ENCODE results near the gene PUS3.

Gene PUS3

GRCh38 chr11:125941619-125942611 is 38.9 kb upstream of the PUS3 start:
- no peak for TF ChIP-seq CTCF (IDR thresholded peaks at IDR 0.05)
- no peaks in the 10 kb centered on the region for H3K9me3 ChIP-seq
- no peak overlapping the region for H3K27ac ChIP-seq
- H3K4me1 ChIP-seq (ENCODE audit: control insufficient read depth in 1 of 2, insufficient read depth in 1 of 2, low read depth in 1 of 2, low read length in 1 of 2), result peaks cover 0 to 4% of the 10 kb centered on the region in 2 experiments
- H3K27me3 ChIP-seq, result no peaks in the 10 kb centered on the region
- H3K36me3 ChIP-seq, result no peaks in the 10 kb centered on the region
- H3K4me3 ChIP-seq (ENCODE audit: low read depth in 1 of 2, low read length in 1 of 2), result no peak overlapping the region

- H3K4me1 ChIP-seq (ENCODE audit: control insufficient read depth in 1 of 2, insufficient read depth in 1 of 2, low read depth in 1 of 2, low read length in 1 of 2), result peaks cover 0 to 4% of the 10 kb centered on the region in 2 experiments
- no peaks in the 10 kb centered on the region for H3K36me3 ChIP-seq
- H3K4me3 ChIP-seq (ENCODE audit: low read depth in 1 of 2, low read length in 1 of 2), result no peak overlapping the region
- no peaks in the 10 kb centered on the region for H3K27me3 ChIP-seq
- no peaks in the 10 kb centered on the region for H3K9me3 ChIP-seq
- TF ChIP-seq CTCF (IDR thresholded peaks at IDR 0.05), result no peak
- no peak overlapping the region for H3K27ac ChIP-seq
Observed at GRCh38 chr11:125941267-125941618, 38.2 kb upstream of the PUS3 start.

- no peaks in the 10 kb centered on the region for H3K36me3 ChIP-seq
- H3K27ac ChIP-seq, result no peak overlapping the region
- H3K4me3 ChIP-seq (ENCODE audit: low read depth in 1 of 2, low read length in 1 of 2), result no peak overlapping the region
- H3K4me1 ChIP-seq (ENCODE audit: control insufficient read depth in 1 of 2, insufficient read depth in 1 of 2, low read depth in 1 of 2, low read length in 1 of 2), result peaks cover 0 to 4% of the 10 kb centered on the region in 2 experiments
- H3K27me3 ChIP-seq, result no peaks in the 10 kb centered on the region
- TF ChIP-seq CTCF (IDR thresholded peaks at IDR 0.05), result no peak
- no peaks in the 10 kb centered on the region for H3K9me3 ChIP-seq
Observed at GRCh38 chr11:125940145-125940544, 37.1 kb upstream of the PUS3 start.

GRCh38 chr11:125939081-125939521 is 36.1 kb upstream of the PUS3 start:
- Histone ChIP-seq H3K4me1 (ENCODE audit: control insufficient read depth in 1 of 2, insufficient read depth in 1 of 2, low read depth in 1 of 2, low read length in 1 of 2) (peaks cover 0 to 4% of the 10 kb centered on the region in 2 experiments), H3K27ac (no peak overlapping the region), H3K36me3 (no peaks in the 10 kb centered on the region), H3K9me3 (no peaks in the 10 kb centered on the region), H3K4me3 (ENCODE audit: low read depth in 1 of 2, low read length in 1 of 2) (no peak overlapping the region), H3K27me3 (no peaks in the 10 kb centered on the region)
- TF ChIP-seq CTCF (IDR thresholded peaks at IDR 0.05), result no peak

- H3K9me3 ChIP-seq, result no peaks in the 10 kb centered on the region
- H3K4me3 ChIP-seq (ENCODE audit: low read depth in 1 of 2, low read length in 1 of 2), result no peak overlapping the region
- TF ChIP-seq CTCF (IDR thresholded peaks at IDR 0.05), result no peak
- H3K27ac ChIP-seq, result no peak overlapping the region
- H3K4me1 ChIP-seq (ENCODE audit: control insufficient read depth in 1 of 2, insufficient read depth in 1 of 2, low read depth in 1 of 2, low read length in 1 of 2), result peaks cover 0 to 4% of the 10 kb centered on the region in 2 experiments
- H3K27me3 ChIP-seq, result no peaks in the 10 kb centered on the region
- no peaks in the 10 kb centered on the region for H3K36me3 ChIP-seq
Observed at GRCh38 chr11:125938418-125938817, 35.4 kb upstream of the PUS3 start.
